ENCODE measurements around the gene FNDC11.
"Not testable (repeated sequence)": the region's sequence is repeated elsewhere in the genome, so short reads cannot be mapped to it uniquely, and the experiment has no call there.

Gene FNDC11

GRCh38 chr20:63566395-63567135, 12.6 kb downstream of the FNDC11 start:
- no peak for DNase-seq (ENCODE audit: low spot score)

- DNase-seq (ENCODE audit: low spot score), result no peak
Measured at GRCh38 chr20:63567136-63567385, 13.1 kb downstream of the FNDC11 start.

GRCh38 chr20:63567386-63568169, 13.6 kb downstream of the FNDC11 start:
- DNase-seq (ENCODE audit: low spot score), result no peak

GRCh38 chr20:63568170-63568981, 14.4 kb downstream of the FNDC11 start:
- DNase-seq (ENCODE audit: low spot score), result no peak

GRCh38 chr20:63568986-63569949, 15.3 kb downstream of the FNDC11 start:
- DNase-seq (ENCODE audit: low spot score), result no peak

GRCh38 chr20:63570281-63571086, 16.5 kb downstream of the FNDC11 start:
- DNase-seq (ENCODE audit: low spot score), result no peak

GRCh38 chr20:63571087-63571478, 17.1 kb downstream of the FNDC11 start:
- DNase-seq (ENCODE audit: low spot score), result not testable (repeated sequence)

GRCh38 chr20:63572071-63572787, 18.3 kb downstream of the FNDC11 start:
- DNase-seq (ENCODE audit: low spot score), result no peak

- no peak for DNase-seq (ENCODE audit: low spot score)
Measured at GRCh38 chr20:63572788-63573646, 19.1 kb downstream of the FNDC11 start.

GRCh38 chr20:63573647-63574131, 19.7 kb downstream of the FNDC11 start:
- no peak for DNase-seq (ENCODE audit: low spot score)

- DNase-seq (ENCODE audit: low spot score), result peak; percentile 39
Measured at GRCh38 chr20:63574156-63574828, 20.3 kb downstream of the FNDC11 start, which contains the start of gene HELZ2. Gene HELZ2 (minus strand): TSS chr20:63574239. CDS start chr20:63572385, 1,854 bp downstream.

- no peak for DNase-seq (ENCODE audit: low spot score)
Measured at GRCh38 chr20:63574829-63575743, 21.1 kb downstream of the FNDC11 start.

- no peak for DNase-seq (ENCODE audit: low spot score)
Measured at GRCh38 chr20:63576311-63576710, 22.4 kb downstream of the FNDC11 start.

GRCh38 chr20:63577317-63577894, 23.4 kb downstream of the FNDC11 start:
- peak; percentile 35 for DNase-seq (ENCODE audit: low spot score)

GRCh38 chr20:63578224-63579016, 24.5 kb downstream of the FNDC11 start:
- DNase-seq (ENCODE audit: low spot score), result no peak

All from COLO829 (cell line).